ENCODE data around the gene NPPB.

DNA sequence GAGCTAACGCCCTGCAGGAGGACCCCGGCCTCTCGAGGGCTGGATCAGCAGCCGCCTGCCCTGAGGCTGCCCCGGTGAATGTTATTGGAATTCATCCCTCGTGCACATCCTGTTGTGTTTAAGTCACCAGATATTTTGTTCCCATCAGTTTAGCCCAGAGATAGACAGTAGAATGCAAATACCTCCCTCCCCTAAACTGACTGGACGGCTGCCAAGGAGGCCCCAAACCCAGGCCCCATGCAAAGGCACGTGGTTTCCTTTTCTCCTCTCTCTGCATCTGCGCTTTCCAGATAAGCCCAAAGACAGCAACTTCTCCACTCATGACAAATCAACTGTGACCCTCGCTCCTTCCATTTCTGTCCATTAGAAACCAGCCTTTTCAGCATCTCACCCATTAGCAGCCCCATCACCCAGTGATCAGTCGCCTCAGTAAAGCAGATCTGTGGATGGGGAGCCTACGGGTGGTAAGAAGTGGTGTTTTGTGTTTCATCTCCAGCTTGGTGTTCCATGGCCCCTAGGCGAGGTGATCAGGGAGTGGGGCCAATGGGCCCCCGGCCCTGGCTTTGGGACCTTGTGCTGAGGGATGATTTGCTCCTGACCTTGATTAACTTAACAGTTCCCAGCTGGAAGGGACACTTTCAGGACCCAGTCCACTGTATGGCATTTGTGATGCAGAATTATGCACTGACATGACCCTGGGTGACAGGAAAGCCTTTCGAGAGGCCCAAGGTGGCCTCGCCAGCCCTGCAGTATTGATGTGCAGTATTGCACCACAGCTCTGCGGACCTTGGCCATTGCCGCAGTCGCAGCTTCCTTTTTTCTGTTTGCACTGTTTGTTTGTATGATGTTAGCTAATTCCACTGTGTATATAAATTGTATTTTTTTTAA, 16.3 kb downstream of the NPPB start:
- TF ChIP-seq MAX (IDR thresholded peaks at IDR 0.05): no peak
- no peak for TF ChIP-seq CTCF (IDR thresholded peaks at IDR 0.05)
- TF ChIP-seq POLR2A (IDR thresholded peaks at IDR 0.05; ENCODE audit: low read length): no peak
- TF ChIP-seq MAFK (IDR thresholded peaks at IDR 0.05; ENCODE audit: partially characterized antibody): no peak
- TF ChIP-seq, protein P1, sequence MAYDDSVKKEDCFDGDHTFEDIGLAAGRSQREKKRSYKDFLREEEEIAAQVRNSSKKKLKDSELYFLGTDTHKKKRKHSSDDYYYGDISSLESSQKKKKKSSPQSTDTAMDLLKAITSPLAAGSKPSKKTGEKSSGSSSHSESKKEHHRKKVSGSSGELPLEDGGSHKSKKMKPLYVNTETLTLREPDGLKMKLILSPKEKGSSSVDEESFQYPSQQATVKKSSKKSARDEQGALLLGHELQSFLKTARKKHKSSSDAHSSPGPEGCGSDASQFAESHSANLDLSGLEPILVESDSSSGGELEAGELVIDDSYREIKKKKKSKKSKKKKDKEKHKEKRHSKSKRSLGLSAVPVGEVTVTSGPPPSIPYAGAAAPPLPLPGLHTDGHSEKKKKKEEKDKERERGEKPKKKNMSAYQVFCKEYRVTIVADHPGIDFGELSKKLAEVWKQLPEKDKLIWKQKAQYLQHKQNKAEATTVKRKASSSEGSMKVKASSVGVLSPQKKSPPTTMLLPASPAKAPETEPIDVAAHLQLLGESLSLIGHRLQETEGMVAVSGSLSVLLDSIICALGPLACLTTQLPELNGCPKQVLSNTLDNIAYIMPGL (CRISPR knock-in tag; IDR thresholded peaks at IDR 0.05; ENCODE audit: borderline replicate concordance): no peak
- no peak for TF ChIP-seq BHLHE40 (IDR thresholded peaks at IDR 0.05; ENCODE audit: low read depth, low read length)

Measured in A549 (cell line).